Hypothalamus (tissue), 51 donors: ENCODE data around the gene PTPN21.
"Not testable (repeated sequence)": the region's sequence is repeated elsewhere in the genome, so short reads cannot be mapped to it uniquely, and the experiment has no call there.

Source experiments
- DNase-seq, 51 donors: peaks; one replicate each; lab custom pipeline; 2025; lab: John Stamatoyannopoulos, UW

Gene PTPN21

GRCh38 chr14:88553886-88554456, 836 bp downstream of the PTPN21 start:
- peak in 1 of 51 donors; percentile 34 for DNase-seq

- no peak for DNase-seq
These were observed 1.9 kb downstream of the PTPN21 start for GRCh38 chr14:88552876-88553275.

DNA sequence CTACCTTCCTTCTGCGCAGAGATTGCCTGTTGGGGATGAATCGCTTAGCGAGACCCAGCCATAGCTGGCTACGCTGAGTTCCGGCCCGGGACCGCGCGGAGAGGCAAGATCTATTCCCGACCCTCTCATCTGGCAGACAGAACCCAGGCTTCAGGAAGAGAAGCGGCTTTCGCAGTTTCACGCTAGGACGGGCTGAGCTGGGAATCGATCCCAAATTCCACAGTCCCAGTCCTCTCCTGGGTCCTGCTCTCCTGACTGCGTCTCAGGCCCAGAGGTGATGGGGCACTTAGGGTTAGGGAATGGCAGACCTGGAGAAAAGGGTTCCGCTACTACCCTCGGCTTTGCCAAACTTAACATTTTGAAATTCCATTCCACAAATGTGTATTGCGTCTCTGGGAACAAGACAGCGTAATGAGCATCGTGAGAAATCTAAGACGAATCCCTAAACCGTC, 2.8 kb downstream of the PTPN21 start:
- DNase-seq = peak in 26 of 51 donors; percentile 6 to 66 (median 25)

DNA sequence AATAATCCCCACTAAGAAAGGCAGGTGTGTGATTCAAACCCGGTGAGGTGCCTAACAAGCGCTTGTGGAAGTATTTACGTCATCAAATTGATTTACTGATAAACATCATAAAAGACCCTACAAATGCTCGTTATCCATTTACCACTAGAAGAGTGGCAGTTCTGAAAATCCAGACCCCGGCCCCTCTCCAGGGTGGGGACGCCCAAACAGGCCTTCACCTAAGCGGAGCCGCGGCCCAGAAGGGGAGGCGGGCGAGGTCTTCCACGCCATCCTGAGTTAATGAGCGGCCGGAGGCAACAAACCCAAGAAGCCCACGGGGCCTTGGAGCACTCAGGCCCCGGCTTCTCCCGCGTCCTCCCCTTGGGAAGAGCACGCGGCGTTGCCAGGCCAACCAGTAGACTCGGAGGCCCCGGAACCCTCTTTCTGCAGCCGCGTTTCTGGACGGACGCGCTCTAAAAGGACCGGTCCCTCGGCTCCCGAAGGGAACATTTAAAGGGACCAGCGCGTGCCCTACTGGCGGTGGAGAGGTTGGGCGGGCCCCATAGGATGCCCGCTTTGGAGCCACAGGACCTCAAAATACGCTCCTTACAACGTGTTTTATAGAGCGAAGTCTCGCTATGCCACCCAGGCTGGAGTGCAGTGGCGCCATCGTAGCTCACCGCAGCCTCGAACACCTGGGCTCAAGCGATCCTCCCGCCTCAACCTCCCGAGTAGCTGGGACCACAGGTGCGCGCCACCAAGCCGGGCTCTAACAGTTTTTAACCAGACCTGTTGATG, 3.5 kb downstream of the PTPN21 start:
- peak in 50 of 51 donors; percentile 32 to 90 (median 73) for DNase-seq

DNA sequence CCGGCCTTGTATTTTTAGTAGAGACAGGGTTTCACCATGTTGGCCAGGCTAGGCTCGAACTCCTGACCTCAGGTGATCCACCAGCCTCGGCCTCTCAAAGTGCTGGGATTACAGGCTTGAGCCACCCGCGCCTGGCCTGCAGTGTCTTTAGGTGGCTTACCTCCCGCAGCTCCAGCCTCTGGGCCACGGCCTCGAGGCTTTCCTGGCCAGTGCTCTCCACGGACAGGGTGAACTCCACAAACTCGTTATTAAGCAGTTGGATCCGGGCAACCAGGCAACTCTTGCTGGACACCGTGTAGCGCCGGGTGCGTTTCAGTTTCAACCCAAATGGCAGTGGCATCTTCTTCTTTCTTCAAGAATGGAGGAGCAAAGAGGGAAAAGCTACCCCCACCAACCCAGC, 4.7 kb downstream of the PTPN21 start:
- DNase-seq = no peak

- no peak for DNase-seq
These were observed 7.4 kb downstream of the PTPN21 start for GRCh38 chr14:88547386-88547780.

DNA sequence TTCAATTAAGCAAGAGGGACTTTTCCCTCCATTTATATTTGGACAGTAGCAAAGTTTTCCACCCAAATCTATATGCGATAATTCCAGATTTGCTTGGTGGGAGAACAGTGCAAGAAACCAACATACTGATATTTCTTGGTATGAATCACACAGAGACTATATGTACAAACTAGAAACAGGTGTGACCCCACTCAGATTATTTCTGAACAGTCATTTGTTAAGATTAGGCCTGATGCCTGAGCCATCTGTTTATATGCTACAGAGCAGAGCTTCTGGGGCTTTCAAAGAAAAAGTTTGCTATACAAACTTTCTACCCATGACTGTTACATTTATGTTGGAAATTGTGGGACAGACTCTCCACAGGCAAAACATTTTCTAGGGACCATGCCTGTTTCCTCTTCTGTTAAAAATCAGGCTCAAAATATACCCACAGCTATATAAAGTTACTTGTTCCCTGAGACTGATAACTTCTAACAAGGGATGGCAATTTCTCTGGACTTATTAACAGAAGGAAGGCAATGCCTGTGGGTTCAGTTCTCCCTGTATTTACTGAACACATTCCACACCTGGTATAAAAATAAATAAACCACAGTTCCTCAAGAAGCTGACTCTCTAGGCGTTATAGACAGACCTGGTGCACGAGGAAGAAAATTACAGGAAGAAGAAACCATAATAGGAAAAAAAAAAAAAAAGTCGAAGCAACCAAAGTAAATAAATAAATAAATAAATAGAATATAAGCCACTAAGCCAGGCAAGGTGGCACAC, 8.0 kb downstream of the PTPN21 start:
- DNase-seq = no peak

DNA sequence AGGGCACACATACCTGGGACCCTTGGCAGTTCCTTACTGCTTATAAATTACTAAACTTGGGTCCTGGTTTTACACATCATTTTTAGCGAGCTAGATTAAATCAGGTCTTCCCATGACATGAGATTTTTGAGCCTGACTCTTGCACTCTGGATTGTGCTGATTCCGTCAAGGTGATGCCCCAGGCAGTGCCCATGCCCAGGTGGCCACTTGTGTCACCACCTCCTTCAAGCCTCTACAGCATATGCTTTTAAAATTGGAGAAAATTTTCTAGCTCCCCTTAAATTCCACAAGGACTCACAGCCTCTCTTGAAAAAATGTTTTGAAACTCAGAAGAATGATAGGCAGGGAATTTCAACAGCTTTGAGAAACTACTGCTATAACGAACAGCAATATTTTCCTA, 9.6 kb downstream of the PTPN21 start:
- no peak for DNase-seq

DNA sequence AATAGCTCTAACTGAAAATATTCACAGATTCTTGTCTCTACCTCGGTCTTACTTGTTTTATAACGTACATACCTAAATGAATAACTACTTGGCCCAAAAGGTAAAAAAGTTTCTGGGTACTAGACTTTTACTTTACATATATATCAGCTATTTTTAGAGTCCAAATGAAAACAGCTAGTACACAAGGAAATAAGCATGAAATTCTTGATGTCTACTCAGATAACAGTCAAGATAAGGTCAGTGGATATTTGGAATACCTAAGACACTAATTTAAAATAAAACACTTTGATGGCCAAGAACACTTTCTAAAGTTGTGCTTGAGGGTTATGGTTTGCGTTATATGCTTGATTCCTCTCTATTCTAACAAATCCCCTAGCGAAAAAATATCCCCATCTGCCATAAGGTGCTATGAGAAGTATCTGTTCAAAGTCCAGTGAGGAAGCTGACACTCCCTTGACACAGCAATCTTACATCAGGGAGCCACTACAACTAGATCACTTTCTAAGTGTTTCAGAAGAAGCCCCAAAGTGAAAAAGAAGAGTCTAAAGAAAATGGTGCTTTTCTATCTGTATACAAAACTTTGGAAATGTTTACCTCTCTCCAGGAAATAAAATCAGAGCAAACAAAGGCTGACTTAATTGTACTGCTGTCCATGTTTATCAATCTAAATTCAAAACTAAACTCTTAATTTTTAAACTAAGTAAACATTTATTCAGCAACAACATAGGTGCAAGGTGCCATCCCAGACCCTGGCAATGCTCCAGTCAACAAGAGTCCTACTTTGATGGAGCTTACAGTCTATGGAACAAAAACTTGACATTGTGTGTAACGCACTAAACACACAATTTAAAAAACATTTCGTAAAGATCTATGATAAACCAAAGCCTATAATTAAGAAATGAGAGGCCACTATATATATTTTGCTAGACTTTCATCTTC, 11.7 kb downstream of the PTPN21 start:
- DNase-seq = no peak

DNA sequence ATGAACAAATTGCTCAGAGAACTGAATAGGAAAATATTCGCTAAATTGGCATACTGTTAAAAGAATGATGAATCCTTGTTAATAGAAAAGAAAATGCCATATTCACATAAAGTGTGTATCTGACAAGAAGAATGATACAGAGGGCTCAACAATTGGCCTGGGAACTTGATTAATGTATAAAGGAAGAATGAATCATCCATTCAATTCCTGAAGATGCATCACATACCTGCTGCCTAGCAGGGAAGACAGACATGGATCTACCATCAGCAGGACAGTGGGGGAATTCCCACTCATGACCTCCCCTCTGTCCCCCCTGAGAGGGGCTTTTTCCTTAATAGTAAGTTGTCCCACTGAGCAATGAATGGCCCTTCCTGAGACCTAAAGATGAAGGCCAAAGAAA, 13.5 kb downstream of the PTPN21 start:
- no peak for DNase-seq

DNA sequence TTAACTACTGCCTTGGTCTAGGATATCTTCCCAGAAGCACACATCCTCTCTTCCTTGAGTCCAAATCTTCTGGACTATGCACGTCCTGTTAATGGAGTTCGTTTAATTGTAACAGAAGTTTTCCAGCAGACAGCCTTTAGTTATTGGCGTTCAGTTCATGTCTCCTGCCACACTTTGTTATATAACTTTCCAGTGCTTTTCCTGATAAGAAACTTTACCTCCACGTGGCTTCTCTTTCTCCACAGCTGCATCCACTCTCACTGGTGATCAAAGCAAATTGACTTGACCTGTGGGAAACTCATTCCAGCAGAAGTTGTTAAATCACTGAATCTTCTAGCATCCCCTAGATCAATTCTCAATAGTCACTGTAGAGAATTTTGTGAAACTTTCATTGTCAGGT, 19.0 kb downstream of the PTPN21 start:
- DNase-seq = no peak

GRCh38 chr14:88535149-88535548, 19.7 kb downstream of the PTPN21 start:
- DNase-seq = no peak

DNA sequence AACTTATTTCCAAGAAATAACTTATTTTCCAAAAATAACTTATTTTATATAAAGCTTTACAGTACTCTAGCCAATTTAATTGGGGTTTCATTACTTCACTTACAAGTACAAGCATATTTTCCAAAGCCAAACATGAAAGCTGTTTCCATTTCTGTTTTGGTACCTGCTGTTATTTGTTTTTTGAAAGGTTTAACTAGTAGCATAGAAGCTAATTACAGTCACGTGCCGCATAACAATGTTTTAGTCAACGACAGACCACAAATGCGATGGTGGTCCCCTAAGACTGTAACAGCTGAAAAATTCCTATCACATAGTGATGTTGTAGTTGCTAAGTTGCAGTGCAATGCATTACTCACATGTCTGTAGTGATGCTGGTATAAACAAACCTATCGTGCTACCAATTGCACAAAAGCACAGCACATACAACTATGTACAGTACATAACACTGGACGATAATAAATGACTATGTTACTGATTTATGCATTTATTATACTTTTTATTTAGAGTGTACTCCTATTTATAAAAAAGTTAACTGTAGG, 21.7 kb downstream of the PTPN21 start:
- no peak for DNase-seq

DNA sequence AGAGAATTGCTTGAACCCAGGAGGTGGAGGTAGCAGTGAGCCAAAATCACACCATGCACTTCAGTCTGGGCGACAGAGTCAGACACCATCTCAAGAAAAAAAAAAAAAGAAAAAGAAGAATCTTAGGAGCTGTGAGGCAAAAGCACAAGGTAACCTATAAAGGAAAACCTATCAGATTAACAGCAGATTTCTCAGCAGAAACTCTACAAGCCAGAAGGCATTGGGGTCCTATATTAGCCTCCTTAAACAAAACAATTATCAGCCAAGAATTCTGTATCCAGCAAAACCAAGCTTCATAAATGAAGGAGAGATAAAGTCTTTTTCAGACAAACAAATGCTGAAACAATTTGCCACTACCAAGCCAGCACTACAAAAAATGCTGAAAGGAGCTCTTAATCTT, 24.9 kb downstream of the PTPN21 start:
- not testable (repeated sequence) for DNase-seq

- DNase-seq = no peak
These were observed 32.4 kb downstream of the PTPN21 start for GRCh38 chr14:88522393-88522792.

GRCh38 chr14:88521818-88522217, 33.0 kb downstream of the PTPN21 start:
- no peak for DNase-seq

- DNase-seq = no peak
These were observed 34.9 kb downstream of the PTPN21 start for GRCh38 chr14:88519907-88520306.

DNA sequence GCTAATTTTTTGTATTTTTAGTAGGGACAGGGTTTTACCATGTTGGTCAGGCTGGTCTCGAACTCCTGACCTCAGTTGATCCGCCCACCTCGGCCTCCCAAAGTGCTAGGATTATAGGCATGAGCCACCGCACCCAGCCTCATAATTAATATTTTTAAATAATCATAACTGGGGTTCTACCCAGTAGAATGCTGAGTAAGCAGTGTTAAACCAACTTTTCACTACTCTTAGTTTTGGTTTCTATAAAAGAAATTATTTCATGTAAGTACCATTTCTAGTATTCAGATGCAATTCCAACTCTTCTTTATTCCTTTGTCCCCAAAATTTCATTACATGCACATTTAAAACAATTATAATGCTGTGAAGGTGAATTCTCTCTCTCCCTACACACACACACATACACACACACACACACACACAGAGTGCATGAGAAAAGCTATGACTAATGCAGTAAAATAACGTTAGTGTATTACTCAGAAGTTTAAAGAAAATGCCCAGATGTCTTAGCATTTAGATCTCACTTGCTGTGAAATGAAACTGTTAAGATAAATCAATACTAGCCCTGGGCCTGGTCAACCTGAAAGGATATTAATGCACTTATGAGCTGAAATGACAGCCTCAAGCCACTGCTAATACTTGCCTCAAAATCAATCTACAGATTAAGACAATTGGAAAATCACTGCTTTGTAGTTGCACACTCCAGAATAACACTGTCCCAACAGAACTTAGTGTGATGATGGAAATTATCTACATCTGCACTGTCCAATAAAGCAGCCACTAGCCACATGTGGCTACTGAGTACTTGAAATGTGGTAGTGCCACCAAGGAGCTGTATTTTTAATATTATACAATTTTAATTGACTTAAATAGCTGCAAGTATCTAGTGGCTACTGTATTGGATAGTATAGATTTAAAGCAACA, 36.0 kb downstream of the PTPN21 start:
- DNase-seq = peak in 1 of 51 donors; percentile 9

DNA sequence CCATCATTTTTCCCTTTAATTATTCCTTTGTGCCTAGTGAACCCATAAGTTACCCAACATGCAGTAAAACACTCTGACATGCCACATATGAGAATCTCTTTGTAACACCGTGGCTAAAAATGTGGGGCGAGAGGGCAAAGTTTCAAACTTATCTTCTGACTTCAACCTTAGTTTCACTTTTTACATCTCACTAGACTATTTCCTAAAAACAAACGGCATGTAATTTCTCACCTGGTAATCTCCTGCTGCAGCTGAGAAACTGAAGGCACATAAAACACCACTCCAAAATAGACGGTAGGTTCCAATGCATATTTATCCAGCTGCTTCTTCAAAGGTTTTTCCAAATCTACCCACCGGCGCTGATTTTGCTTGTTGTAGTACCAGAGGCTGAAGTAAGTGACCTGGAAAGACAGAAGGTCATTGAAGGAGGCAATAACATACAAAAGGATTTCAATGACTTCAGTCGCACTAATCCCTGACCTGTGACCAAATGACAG, 37.9 kb downstream of the PTPN21 start:
- no peak for DNase-seq
